ENCODE measurements around the gene NKAIN2. TPM values are rescaled to one million over a fixed set of nuclear protein-coding genes. Genes with fewer than 3 reads are reported as not detected.

The NKAIN2 gene
- total and polyA plus RNA-seq, 9 of the 15 experiments (the other 6 are each of a cell fraction or from before 2014, with no cell fraction given): not detected

DNA sequence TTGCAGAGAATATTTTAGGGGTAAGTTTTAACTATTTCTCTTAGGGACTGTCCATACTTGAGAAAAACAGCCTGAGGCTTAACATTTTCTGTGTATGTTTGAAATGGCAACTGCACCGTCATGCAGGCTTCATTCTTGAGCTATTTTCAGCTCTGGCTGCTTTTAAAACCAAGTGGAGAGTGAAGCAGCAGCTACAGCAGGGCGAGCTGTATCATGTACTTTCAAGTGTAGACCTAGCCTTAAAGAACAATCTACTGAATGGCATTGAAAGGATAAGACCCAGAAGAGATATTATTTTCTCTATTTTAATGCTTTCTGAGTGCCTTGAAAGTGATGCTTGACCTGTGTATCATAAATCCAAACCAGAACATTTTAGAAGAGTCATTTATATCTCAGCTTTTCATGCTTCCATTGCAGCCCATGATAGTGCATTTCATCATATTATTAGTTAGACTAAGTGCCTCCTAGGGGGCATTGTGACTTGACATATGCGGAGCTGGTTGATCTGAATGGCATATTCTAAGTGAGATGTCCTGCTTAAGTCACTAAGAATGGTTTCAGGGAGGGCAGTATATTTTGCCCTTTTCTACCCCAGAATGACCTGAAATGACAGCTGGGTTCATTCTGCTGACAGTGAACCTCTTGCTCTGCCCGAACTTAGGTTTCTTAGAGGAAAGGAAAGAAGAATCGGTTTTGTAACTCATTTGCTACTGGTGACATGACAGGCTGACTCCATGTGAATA is 85.3 kb downstream of the NKAIN2 start:
- Histone ChIP-seq H4K20me1 (replicated peaks; ENCODE audit: control insufficient read depth, insufficient read depth, low read length) (no peaks in the 10 kb centered on the region), H3K27me3 (ENCODE audit: control insufficient read depth in 2 of 2, insufficient read depth in 2 of 2, low read length in 2 of 2) (no peaks in the 10 kb centered on the region), H3K27ac (ENCODE audit: extremely low read depth, low read depth, low read length) (no peak overlapping the region), H3K9me1 (ENCODE audit: control insufficient read depth, insufficient read depth, low read length) (no peaks in the 10 kb centered on the region), H3K9me3 (replicated peaks; ENCODE audit: control insufficient read depth, insufficient read depth, low read depth, low read length) (no peaks in the 10 kb centered on the region; the same call in 1 of the 2 replicates), H3K79me2 (ENCODE audit: control insufficient read depth, insufficient read depth, low read length) (no peaks in the 10 kb centered on the region), H3K9ac (ENCODE audit: insufficient read depth in 1 of 2, low read depth in 2 of 2, low read length in 2 of 2) (no peak overlapping the region), H3K4me1 (replicated peaks in 1 of 2; ENCODE audit: control insufficient read depth in 2 of 2, insufficient read depth in 2 of 2, low read length in 2 of 2) (no peaks in the 10 kb centered on the region), H3K36me3 (ENCODE audit: control insufficient read depth, insufficient read depth, low read length) (no peaks in the 10 kb centered on the region), H3K4me3 (no peak overlapping the region), H3K4me2 (ENCODE audit: insufficient read depth, low read length) (no peak overlapping the region), H2AFZ (ENCODE audit: low read depth, low read length) (no peak overlapping the region)
- WGBS (ENCODE audit: insufficient coverage, low coverage, missing lambda C conversion rate): 3% methylated on average over 5 of the region's 5 CpGs
- ATAC-seq: no peak
- intact Hi-C loops (cut with micrococcal nuclease) (no loop called here), in situ Hi-C loops (cut with MboI) (no loop called here)
- no peak for DNase-seq (ENCODE audit: extremely low read depth in 1 of 4, low spot score in 3 of 4)
- ChIA-PET CTCF (ENCODE audit: low intra/inter-chr PET ratio) (no interaction called here), POLR2A (no interaction called here)
- FAIRE-seq: no peak
- BruUV-seq (replicated peaks): no TSS peak
- TF ChIP-seq SMAD3 (CRISPR knock-in tag; conservative IDR thresholded peaks at IDR 0.05) (no peak), CAMTA2 (CRISPR knock-in tag; conservative IDR thresholded peaks at IDR 0.05) (no peak), XRCC4 (IDR thresholded peaks at IDR 0.05; ENCODE audit: extremely low read depth, insufficient read depth, insufficient read length) (no peak), NFIX (CRISPR knock-in tag; IDR thresholded peaks at IDR 0.05; ENCODE audit: low read depth) (no peak), SNRNP70 (optimal IDR thresholded peaks at IDR 0.05; ENCODE audit: low read depth, low read length) (no peak), TBL1XR1 (IDR thresholded peaks at IDR 0.05; ENCODE audit: low read length in 2 of 2) (no peak), HDAC1 (IDR thresholded peaks at IDR 0.05) (no peak), ZNF165 (CRISPR knock-in tag; IDR thresholded peaks at IDR 0.05; ENCODE audit: borderline replicate concordance) (no peak), MCM2 (IDR thresholded peaks at IDR 0.05; ENCODE audit: low read depth) (no peak), ZKSCAN1 (IDR thresholded peaks at IDR 0.05; ENCODE audit: low read depth, low read length) (no peak), ETS2 (tag; IDR thresholded peaks at IDR 0.05; ENCODE audit: borderline replicate concordance, poor library complexity, severe bottlenecking) (no peak), IRF2 (CRISPR knock-in tag; IDR thresholded peaks at IDR 0.05) (no peak), MXI1 (IDR thresholded peaks at IDR 0.05; ENCODE audit: low read depth, low read length) (no peak), CCAR2 (IDR thresholded peaks at IDR 0.05; ENCODE audit: low read depth, low read length) (no peak), CBX8 (IDR thresholded peaks at IDR 0.05; ENCODE audit: borderline replicate concordance, extremely low read depth, low read depth, low read length, poor library complexity, severe bottlenecking) (no peak), PCBP1 (IDR thresholded peaks at IDR 0.05; ENCODE audit: low read depth, low read length, poor library complexity, severe bottlenecking) (no peak)
- TF ChIP-seq, protein P1, sequence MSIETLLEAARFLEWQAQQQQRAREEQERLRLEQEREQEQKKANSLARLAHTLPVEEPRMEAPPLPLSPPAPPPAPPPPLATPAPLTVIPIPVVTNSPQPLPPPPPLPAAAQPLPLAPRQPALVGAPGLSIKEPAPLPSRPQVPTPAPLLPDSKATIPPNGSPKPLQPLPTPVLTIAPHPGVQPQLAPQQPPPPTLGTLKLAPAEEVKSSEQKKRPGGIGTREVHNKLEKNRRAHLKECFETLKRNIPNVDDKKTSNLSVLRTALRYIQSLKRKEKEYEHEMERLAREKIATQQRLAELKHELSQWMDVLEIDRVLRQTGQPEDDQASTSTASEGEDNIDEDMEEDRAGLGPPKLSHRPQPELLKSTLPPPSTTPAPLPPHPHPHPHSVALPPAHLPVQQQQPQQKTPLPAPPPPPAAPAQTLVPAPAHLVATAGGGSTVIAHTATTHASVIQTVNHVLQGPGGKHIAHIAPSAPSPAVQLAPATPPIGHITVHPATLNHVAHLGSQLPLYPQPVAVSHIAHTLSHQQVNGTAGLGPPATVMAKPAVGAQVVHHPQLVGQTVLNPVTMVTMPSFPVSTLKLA (conservative IDR thresholded peaks at IDR 0.05): no peak
- TF ChIP-seq, protein P2, sequence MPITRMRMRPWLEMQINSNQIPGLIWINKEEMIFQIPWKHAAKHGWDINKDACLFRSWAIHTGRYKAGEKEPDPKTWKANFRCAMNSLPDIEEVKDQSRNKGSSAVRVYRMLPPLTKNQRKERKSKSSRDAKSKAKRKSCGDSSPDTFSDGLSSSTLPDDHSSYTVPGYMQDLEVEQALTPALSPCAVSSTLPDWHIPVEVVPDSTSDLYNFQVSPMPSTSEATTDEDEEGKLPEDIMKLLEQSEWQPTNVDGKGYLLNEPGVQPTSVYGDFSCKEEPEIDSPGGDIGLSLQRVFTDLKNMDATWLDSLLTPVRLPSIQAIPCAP (CRISPR knock-in tag; IDR thresholded peaks at IDR 0.05; ENCODE audit: borderline replicate concordance): no peak
